ENCODE measurements around the gene CCL1.

The CCL1 gene, protein sequence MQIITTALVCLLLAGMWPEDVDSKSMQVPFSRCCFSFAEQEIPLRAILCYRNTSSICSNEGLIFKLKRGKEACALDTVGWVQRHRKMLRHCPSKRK

DNA sequence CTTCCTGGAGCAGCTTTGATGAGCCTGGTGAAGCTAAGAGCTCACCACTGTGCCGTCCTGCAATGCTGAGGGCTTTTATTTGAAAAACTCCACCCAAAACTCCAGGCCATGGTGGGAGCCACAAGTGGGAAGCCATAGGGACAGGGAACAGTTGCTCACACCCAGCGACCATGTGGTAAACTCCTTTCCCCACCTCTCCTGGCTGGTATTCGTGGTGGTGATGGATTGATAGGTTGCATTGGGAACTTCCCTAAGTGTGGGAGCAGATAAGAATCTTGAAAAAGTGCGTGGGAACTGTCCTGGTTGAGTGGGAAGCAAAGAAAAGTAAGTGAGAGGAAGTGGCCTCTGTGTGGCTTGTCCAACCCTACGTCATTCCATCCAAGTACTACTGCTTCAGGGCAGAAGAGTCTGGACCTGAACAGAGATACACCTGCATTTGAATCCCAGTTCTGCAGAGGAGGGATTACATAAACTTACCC lies at the start of gene CCL1:
Gene CCL1, minus strand, starts transcription at position 51 of the 479 bp plus-strand sequence. CDS start 72 bp downstream, outside the sequence.
- DNase-seq = no peak

DNA sequence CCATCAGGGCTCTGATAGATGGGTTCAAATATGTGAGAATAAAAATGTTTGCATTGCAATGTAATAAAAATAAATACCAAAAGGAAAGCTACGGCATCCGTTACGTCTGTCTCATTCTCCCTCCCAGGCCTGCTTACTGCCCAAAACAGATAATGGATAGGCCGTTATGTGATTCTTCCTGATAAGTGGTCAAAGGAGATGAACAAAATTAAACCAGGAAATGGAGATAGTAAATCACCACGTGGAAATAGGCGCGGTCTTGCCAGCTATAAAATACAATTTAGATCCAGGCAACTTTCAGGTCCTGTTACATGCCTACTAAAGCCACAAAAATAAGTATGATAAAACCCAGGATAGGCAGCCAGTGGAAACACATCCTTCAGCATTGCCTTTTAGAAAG lies 49.5 kb upstream of the CCL1 start:
- no peak for DNase-seq

DNA sequence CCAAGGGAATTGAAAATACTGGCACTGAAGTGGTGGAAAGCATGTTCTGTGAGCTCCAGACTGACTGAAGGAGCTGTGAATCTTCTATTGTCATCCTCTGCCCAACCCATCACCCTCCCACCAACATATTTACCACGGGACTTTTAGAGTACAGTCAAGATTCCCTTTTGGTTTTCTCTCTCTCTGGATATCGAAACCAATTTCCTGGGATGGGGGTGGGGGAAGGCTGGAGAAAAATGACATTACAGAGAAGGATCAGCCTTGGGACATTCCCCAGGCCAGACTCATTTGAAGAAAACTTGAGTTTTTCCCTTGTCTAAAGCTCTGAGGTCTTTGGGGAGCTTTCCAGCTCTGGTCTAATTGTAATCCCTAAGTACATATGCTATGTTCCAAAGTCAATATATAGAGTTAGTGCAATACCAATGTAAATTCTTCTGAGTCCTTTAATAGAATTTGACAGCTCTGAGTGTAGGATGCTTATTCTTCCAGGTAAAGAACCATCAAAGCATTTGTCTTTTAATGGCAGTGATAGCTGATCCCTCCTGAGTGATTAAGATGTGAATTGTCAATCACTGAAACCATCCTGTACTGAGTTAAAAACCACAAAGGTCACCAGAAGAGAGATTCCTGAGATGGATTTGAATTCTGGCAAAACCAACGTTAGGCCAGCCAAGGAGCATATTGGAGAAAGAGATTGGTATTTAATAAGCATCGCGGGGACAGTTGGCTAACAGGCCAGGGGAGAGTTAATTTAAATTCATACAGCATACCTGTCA lies 48.8 kb upstream of the CCL1 start:
- DNase-seq = no peak

DNA sequence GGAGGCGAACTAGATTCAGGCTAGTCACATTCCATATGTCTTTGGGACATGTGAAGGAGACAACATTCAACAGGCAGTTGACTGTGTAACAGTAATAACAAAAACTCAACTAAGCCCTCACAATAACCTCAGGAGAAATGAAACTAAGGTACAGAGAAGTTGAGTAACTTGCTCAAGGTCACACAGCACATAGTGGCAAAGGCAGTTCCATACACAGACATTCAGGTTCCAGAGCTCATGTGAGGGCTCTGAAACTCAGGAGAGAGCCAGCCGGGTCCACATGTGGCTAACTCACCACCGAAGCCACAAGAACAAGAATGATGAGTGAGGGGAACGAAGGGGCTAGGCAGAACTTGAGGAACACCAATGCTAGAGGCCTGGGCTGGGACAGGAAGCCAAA lies 46.3 kb upstream of the CCL1 start:
- DNase-seq = no peak

DNA sequence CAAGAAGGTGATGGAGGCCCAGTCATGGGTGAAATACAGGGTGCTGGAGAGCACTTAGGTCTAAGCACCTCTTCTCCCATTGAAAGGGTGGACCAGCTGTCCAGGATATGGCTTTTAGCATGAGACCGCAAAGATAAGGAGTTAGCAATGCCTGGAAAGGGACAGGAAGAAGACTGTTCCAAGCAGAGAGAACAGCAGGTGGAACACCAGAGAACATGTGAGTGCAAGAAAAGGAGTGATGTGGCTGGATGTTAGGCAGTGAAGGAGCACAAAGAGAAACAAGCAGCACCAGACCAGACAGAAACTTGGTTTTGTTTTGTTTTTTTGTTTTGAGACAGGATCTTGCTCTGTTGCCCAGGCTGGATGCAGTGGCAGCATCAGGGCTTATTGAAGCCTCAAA lies 45.4 kb upstream of the CCL1 start:
- no peak for DNase-seq

DNA sequence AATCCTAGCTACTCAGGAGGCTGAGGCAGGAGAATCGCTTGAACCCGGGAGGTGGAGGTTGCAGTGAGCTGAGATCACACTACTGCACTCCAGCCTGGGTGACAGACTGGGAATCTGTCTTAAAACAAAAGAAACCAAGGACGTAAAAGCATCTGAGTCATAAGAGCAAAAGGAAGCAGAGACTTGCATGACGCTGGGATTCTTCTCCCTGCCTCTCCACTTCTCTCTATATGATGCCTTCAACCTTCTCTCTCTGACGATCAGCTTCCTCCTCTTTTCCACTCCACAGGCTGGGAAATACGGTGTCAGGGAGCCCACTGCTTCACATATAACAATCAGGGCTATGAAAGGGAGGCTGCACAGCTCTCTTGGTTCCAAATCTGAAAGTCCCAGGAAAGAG lies 43.2 kb upstream of the CCL1 start:
- peak in 1 of 2 donors; percentile 57 for DNase-seq

DNA sequence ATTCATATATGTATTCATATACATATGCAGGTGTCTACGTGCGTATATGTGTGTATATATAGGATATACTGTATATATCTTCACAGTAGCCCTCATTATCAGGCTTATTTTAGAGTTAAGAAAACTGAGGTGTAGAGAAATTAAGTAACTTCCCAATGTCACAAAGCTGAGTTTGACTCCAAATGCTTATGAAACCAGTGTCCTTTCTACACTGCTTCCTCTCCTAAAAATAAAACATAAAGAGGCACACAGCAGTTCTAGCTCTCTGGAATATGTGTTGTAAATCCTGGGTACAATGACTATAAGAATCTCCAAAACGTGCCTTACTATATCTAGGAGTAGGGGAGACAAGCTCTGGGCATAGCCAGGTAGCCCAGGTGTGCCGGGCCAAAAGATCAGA lies 40.0 kb upstream of the CCL1 start:
- no peak for DNase-seq

DNA sequence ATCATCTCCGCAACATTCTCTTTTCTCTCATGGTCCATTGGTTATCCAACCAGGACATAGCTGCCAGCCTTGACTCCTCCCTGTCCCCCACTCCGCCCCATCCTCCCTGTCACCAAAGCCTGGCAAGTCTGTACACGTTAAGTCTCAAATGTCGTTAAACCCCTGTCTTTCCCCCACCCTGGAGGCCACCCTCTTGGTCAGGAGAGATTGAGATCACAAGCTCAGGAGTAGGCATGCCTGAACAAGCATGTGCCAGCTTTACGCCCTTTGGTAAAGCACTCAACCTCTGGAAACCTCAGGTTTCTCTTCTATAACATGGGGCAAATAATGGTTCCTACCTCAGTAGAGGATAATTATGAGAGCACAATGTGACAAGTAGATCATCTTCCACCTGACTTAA lies 38.1 kb upstream of the CCL1 start:
- DNase-seq = no peak

DNA sequence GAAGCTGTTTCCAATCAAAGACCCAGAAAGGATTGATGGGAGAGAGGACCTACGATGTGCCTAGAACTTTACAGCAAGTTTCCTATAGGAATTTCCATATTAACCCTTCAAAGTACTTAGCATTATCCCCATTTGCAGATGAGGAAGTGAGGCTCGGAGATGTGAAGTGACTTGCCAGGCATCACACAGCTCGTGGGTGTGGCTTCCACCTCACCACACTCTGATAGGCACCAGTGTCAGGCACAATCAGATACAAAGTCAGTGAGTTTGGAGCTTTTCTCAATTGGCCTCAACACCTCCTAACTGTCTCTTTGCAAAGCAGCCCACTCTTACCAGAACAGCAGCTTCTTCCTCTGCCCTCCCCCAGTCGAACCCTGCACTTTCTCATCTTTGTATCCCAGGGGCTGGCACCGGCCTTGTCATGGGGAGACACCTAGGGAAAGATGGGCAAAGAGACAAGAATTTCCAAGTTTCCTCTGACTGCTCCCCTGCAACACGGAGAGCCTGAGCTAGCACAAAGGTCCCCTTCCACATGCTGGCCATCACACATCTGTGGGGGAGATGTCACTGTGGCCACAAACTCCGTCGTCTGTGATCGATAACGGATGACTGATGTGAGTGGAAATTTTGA lies 37.4 kb upstream of the CCL1 start:
- no peak for DNase-seq

DNA sequence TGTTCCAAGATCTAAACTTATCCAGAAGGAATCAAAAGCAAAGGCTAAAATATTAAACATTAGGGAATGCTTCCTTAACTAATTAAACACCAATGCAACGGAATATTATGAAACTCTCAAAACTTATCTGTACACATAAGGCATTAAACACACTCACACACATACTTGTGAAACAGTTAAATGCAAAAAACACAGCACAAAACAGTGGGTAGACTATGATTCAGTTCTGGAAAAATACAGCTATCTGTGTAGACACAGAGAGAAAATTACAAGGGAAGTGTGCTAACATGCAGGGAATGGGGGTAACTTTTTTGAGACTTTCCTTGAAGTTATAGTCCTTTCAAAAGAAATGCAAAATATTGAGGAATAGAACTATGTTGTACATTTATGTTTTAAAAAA lies 36.7 kb upstream of the CCL1 start:
- no peak for DNase-seq

DNA sequence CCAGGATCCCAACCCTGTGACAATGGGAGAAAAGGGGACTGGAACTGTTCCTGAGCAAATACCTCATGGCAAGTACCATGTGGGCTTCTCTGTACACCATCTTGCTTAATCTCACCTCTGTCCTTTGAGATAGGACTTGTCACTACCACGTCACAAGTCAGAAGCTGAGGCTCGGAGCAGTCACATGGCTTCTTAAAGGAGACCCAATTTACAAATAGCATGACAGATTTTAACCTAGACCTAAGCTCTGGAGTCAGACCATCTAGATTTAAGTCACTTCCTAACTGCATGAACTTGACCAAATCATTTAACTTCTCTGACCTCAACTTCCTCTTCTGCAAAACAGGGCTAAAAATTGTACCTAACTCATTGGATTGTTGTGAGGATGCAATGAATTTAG lies 36.0 kb upstream of the CCL1 start:
- peak in 1 of 2 donors; percentile 89 for DNase-seq

DNA sequence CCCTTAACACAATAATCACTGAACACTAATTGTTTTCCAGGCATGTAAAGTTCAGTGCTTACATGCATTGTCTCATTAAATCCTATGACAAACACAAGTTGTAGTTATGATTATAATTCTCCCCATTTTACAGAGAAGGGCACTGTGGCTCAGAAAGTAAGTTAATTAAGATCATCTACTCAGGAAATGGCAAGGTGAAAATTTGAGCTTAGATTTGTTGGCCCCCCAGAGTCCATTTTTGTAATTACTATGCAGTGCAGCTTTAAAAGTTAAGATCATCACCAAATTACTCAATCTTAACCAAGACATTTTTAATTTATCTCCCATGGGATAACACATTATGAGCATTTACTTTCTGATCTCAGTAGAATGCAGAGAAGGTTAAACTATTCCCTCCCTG lies 34.2 kb upstream of the CCL1 start:
- DNase-seq = no peak

DNA sequence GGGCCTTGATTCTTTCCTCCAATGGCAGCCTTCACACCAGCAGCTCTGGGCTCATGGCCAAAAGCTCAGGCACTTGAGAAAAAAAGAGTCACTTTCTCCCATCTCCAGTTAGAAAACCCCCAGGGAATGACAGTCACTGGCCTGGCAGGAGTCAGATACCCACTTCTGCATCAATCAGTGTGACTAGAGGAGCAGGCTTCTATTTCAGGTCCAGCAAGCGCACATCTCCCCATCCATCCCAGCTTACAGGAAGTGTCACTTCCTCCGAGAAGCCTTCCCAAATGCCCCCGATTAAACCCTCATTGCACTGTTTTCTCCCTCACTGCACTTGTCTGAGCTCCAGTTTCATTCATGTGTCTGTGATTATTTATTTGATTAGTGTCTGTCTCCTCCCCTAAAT lies 30.4 kb upstream of the CCL1 start:
- no peak for DNase-seq

DNA sequence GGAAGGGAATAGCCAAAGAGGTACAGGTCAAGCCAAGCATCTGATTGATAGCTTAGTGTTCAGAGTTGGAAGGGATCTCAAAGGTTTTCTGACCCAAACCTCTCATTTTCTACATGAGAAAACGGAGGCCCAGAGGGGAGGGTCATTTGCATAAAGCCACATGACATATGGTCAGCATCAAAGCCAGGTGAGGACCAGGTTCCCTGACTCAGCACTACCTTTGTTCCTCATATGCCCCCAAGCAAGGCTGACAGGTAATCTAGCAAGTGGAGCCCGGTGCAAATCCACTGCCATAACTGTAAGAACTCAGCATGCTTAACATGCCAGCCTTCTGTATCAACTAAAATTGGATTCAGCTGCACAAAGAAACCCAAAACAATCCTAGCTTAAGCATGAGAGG lies 28.2 kb upstream of the CCL1 start:
- no peak for DNase-seq

DNA sequence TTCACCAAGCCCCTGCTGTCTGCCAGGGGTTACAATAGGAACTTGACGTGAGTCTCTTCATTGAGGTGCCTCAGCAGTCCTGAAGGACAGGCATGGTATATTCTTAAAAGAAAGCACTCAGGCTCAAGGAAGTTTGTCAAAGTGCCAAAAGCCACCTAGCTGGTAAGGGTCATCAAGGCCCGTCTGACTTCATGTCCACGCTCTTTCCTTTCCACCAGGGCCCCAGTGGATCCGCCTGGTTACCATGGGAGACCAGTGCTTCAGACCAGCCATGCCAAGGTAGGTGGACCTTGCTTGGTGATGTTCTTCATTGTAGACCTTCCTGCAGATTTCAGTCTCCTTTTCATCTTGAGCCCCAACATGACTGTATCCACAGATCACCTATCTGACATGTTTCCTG lies 27.6 kb upstream of the CCL1 start:
- DNase-seq = no peak

DNA sequence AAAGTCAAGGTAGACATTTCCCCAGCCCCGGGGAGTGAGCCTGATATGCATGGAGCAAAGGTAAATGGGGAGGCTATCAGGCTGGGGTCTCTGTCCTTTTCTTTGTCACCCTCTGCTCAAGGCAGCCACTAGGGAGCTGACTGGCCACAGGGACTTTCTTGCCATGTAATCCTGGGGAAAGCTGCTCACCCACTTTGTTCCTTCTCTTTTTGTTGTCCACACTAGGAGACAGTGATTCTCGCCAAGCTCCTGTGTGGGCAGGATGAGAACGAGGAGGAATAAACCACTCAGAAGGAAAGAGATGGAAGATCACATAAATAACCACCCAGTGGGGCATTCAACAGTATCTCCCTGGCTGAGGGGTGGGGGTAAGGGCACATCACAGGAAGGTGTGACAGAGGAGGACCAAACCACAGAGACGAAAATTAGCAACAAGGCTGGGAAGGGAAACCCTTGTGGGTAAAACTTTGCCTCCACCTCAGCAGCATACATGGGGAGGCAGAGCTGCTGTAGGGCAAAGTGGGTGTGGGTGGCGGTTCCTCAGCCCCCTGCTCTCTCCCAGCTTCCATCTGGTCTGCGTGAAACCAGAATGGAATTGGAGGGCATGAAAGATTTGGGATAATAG lies 26.2 kb upstream of the CCL1 start:
- no peak for DNase-seq

DNA sequence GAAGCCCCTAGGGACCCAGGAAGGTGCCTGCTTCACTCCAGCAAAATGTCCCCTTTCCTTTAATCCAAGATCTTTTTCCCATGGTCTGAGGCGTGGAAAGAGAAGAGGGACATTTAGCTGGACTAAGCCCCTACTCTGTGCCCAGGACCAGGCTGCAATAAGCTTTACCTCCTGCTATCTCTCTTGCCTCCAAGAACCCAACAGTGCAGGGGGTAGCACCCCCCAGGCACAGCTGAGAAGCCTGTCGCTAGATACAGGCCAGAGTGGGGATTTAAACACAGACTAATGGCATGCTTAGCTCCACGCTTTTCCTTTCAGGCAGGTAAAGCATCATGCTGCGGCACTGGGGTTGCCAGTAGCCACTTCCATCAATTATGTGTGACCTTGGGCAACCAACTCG lies 24.5 kb upstream of the CCL1 start:
- DNase-seq = no peak

DNA sequence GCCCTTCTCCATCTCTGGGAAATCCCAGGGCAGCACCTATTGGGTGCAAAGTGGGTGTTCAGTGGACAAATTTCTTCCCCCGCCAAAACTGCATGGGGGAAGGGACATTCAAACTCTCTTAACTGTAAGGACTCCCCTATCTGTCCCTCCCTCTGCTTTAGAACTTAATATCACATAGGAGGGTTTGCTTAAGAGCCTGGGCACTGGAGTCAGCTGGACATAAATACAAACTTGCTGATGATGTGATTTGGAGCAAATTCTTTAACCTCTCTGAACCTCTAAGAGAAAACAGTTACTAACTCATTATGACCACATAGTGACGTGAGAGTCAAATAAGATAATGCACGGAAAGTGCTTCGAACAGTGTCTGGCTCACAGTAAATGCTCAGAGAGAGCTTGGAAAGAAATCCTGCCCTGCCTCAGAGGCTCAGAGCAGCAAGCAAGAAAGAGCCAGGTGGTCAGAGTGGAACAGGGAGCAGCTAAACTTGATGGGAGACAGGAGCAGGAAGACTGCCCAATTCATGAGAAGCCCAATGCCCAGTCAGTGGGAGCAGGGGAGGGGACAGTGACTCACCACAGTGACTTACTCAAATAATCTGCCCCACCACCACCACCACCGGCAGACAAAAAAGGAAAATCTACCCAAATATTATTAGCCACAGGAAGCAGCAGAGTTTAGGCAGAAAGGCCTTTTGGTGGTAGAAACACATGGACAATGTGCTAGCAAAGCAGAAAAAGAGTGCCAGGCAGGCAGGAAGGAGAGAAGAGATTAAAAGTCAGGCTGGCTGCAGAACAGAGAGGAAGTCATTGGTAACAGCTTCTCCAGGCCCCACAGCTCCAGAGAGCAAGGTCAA lies 23.9 kb upstream of the CCL1 start:
- DNase-seq = peak in 1 of 2 donors; percentile 79

DNA sequence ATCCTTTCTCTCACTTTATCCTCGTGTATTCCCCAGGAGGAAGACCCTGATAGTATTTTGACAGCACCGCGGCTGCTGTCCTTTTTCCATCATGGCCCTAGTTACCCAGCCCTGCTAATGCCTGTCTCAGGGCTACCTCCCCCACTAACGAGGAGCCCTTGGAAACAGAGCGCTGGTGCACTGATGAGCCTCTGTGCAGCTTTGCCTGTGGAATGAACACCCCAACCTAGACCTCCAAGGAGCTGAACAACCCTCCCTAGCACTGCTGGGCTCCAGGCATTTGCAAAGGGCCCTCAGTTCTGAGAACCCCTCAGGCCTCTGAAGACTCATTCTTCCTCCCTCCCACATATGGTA lies 23.3 kb upstream of the CCL1 start:
- no peak for DNase-seq

DNA sequence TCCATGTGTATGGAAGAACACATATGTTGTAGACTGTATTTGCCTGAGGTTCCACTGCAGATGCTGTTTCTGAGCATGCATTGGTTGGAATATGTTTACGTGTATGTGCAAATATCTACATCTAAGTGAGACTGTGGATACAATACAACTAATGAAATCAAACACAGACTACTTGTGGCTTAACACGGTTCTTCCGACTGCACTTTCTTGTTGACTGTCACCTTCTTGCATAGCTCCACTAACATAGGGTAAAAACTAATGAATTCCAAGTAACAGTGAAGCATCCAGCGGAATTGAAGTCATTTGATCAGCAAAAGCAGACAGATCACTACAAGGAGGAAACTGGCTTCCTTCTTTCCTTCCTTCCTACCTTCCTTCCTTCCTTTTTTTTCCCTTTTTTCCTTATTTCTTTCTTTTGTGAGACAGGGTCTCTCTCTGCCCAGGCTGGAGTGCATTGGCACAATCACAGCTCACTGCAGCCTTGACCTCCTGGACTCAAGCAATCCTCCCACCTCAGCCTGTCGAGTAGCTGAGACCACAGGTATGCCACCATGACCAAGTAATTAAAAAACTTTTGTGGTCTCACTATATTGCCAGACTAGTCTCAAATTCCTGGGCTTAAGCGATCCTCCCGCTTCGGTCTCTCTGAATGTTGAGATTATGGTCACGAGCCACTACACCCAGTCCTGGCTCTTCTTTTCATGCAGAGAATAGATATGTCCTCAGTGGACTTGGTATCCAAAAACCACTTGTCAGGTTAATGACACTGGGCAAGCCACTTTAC lies 22.0 kb upstream of the CCL1 start:
- no peak for DNase-seq

DNA sequence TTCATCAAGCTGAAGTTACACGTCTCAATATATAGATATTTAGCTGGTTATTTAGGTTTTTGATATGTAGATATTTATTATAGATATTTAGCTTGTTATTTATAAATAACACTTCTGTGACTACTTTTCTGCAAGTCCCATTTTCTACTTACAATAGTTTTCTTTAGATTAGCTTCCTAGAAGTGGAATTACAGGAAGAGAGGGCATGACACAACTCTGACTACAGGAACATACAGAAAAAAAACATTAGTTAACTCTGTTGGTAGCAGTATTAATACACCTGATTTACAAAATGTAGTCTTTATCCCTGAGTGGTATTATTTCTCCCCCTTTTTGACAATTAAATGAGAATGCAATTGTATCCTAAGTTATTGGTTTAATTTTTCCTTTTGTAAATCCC lies 21.2 kb upstream of the CCL1 start:
- no peak for DNase-seq

DNA sequence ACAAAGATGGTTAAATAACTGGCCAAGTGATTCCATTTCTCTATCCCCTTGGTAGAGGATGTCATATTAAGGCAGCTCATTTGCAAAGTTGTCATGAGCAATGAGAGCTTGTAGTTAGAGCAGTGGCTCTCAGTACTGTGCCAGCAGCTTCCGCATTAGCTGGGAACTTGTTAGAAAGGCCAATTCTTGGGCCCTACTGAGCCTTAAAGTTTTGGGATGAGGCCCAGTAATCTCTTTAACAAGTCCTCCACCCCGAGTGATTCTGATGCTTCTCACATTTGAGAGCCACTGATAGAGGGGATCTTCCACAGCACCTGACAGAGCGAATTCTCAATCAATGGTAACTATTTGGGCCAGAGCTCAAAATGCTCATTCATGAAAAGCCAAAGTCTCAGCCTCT lies 20.2 kb upstream of the CCL1 start:
- DNase-seq = no peak
